Nephron (organoid): ENCODE data around the gene RHOH.
"Not testable (repeated sequence)": the region's sequence is repeated elsewhere in the genome, so short reads cannot be mapped to it uniquely, and the experiment has no call there.

Experiments used
- H3K27ac Mint-ChIP-seq, 3 experiments: 2 replicates each; pipeline ENCODE4 v1.8.0; 2020; ENCODE audit warnings: mixed read lengths in 3 of 3, mild to moderate bottlenecking in 2 of 3, moderate library complexity in 1 of 3
- H3K27me3 Mint-ChIP-seq: 2 replicates; pipeline ENCODE4 v1.8.0; 2021; ENCODE audit warnings: low read depth, mild to moderate bottlenecking, moderate library complexity, mixed read lengths
- H3K36me3 Mint-ChIP-seq: 2 replicates; pipeline ENCODE4 v1.8.0; 2020; ENCODE audit warnings: low read depth, mixed read lengths
- H3K4me1 Mint-ChIP-seq: 2 replicates; pipeline ENCODE4 v1.8.0; 2020; ENCODE audit warnings: mixed read lengths
- H3K4me3 Mint-ChIP-seq, 3 experiments: 2 replicates each; pipeline ENCODE4 v1.8.0; 2020; ENCODE audit warnings: mild to moderate bottlenecking in 3 of 3, mixed read lengths in 3 of 3, moderate library complexity in 2 of 3
- H3K9me3 Mint-ChIP-seq: 2 replicates; pipeline ENCODE4 v1.8.0; 2020; ENCODE audit warnings: mixed read lengths
- CTCF ChIP-seq, 3 experiments: fragments of 200-600 bp; sonication (generic); IDR thresholded peaks; one replicate each; pipeline ENCODE4 v1.5.0; 2021; ENCODE audit warnings: antibody characterized with exemption in 3 of 3; ENCODE audit not compliant: unreplicated experiment in 3 of 3

RHOH gene

GRCh38 chr4:40292313-40292759 lies 95.5 kb downstream of the RHOH start:
- Mint-ChIP-seq H3K27ac (no peak overlapping the region), H3K4me3 (no peak overlapping the region), H3K4me1 (no peaks in the 10 kb centered on the region), H3K27me3 (peaks cover 11% of the 10 kb centered on the region), H3K36me3 (no peaks in the 10 kb centered on the region), H3K9me3 (peaks cover 5% of the 10 kb centered on the region)
- no peak for TF ChIP-seq CTCF (IDR thresholded peaks at IDR 0.05; ENCODE audit: unreplicated experiment in 3 of 3)

- H3K36me3 Mint-ChIP-seq, result no peaks in the 10 kb centered on the region
- no peak for TF ChIP-seq CTCF (IDR thresholded peaks at IDR 0.05; ENCODE audit: unreplicated experiment in 3 of 3)
- H3K4me1 Mint-ChIP-seq, result no peaks in the 10 kb centered on the region
- no peak overlapping the region for H3K4me3 Mint-ChIP-seq
- peaks cover 6% of the 10 kb centered on the region for H3K27me3 Mint-ChIP-seq
- no peak overlapping the region for H3K27ac Mint-ChIP-seq
- H3K9me3 Mint-ChIP-seq, result peaks cover 5% of the 10 kb centered on the region
These were observed 97.5 kb downstream of the RHOH start for GRCh38 chr4:40294339-40294738.

GRCh38 chr4:40295030-40295429 lies 98.2 kb downstream of the RHOH start:
- not testable (repeated sequence) for H3K9me3 Mint-ChIP-seq, H3K27me3 Mint-ChIP-seq, H3K36me3 Mint-ChIP-seq, H3K4me1 Mint-ChIP-seq, H3K27ac Mint-ChIP-seq, H3K4me3 Mint-ChIP-seq

- no peak overlapping the region for H3K27ac Mint-ChIP-seq
- H3K4me1 Mint-ChIP-seq, result no peaks in the 10 kb centered on the region
- H3K27me3 Mint-ChIP-seq, result peaks cover 6% of the 10 kb centered on the region
- H3K4me3 Mint-ChIP-seq, result no peak overlapping the region
- no peaks in the 10 kb centered on the region for H3K36me3 Mint-ChIP-seq
- TF ChIP-seq CTCF (IDR thresholded peaks at IDR 0.05; ENCODE audit: unreplicated experiment in 3 of 3), result no peak
- peaks cover 5% of the 10 kb centered on the region for H3K9me3 Mint-ChIP-seq
These were observed 98.7 kb downstream of the RHOH start for GRCh38 chr4:40295572-40295971.
